ENCODE results near the gene FANCE.

The FANCE gene

GRCh38 chr6:35484921-35485392 lies 32.8 kb downstream of the FANCE start:
- no peak for DNase-seq (ENCODE audit: low read depth)

- no peak for DNase-seq (ENCODE audit: low read depth)
These were observed 33.3 kb downstream of the FANCE start for GRCh38 chr6:35485402-35485877.

- no peak for DNase-seq (ENCODE audit: low read depth)
These were observed 34.1 kb downstream of the FANCE start for GRCh38 chr6:35486005-35486925.

- DNase-seq (ENCODE audit: low read depth) = no peak
These were observed 35.7 kb downstream of the FANCE start for GRCh38 chr6:35487658-35488516.

- DNase-seq (ENCODE audit: low read depth) = no peak
These were observed 36.4 kb downstream of the FANCE start for GRCh38 chr6:35488517-35488862.

- no peak for DNase-seq (ENCODE audit: low read depth)
These were observed 36.9 kb downstream of the FANCE start for GRCh38 chr6:35489066-35489465.

- no peak for DNase-seq (ENCODE audit: low read depth)
These were observed 38.1 kb downstream of the FANCE start for GRCh38 chr6:35489995-35490791.

- DNase-seq (ENCODE audit: low read depth) = no peak
These were observed 38.9 kb downstream of the FANCE start for GRCh38 chr6:35490821-35491557.

- no peak for DNase-seq (ENCODE audit: low read depth)
These were observed 39.6 kb downstream of the FANCE start for GRCh38 chr6:35491558-35492257.

GRCh38 chr6:35492258-35492973 lies 40.3 kb downstream of the FANCE start:
- no peak for DNase-seq (ENCODE audit: low read depth)

- no peak for DNase-seq (ENCODE audit: low read depth)
These were observed 40.8 kb downstream of the FANCE start for GRCh38 chr6:35492974-35493284.

GRCh38 chr6:35493307-35493983 lies 41.3 kb downstream of the FANCE start:
- DNase-seq (ENCODE audit: low read depth) = no peak

- no peak for DNase-seq (ENCODE audit: low read depth)
These were observed 42.0 kb downstream of the FANCE start for GRCh38 chr6:35494161-35494563.

GRCh38 chr6:35495258-35496035 lies 43.3 kb downstream of the FANCE start:
- DNase-seq (ENCODE audit: low read depth) = no peak

GRCh38 chr6:35496036-35496840 lies 44.1 kb downstream of the FANCE start:
- DNase-seq (ENCODE audit: low read depth) = no peak

- no peak for DNase-seq (ENCODE audit: low read depth)
These were observed 44.9 kb downstream of the FANCE start, which contains the start of gene TEAD3 for GRCh38 chr6:35496841-35497570. Gene TEAD3, minus strand, starts transcription at chr6:35497079.

All from non-pigmented ciliary epithelial cell (primary cell).